ENCODE measurements around the gene TRAF4. TPM values are rescaled to one million over a fixed set of nuclear protein-coding genes. Genes with fewer than 3 reads are reported as not detected.

Gene TRAF4
- total RNA-seq, 2 experiments from 2014 or later, result 66.0 to 78.4 TPM

DNA sequence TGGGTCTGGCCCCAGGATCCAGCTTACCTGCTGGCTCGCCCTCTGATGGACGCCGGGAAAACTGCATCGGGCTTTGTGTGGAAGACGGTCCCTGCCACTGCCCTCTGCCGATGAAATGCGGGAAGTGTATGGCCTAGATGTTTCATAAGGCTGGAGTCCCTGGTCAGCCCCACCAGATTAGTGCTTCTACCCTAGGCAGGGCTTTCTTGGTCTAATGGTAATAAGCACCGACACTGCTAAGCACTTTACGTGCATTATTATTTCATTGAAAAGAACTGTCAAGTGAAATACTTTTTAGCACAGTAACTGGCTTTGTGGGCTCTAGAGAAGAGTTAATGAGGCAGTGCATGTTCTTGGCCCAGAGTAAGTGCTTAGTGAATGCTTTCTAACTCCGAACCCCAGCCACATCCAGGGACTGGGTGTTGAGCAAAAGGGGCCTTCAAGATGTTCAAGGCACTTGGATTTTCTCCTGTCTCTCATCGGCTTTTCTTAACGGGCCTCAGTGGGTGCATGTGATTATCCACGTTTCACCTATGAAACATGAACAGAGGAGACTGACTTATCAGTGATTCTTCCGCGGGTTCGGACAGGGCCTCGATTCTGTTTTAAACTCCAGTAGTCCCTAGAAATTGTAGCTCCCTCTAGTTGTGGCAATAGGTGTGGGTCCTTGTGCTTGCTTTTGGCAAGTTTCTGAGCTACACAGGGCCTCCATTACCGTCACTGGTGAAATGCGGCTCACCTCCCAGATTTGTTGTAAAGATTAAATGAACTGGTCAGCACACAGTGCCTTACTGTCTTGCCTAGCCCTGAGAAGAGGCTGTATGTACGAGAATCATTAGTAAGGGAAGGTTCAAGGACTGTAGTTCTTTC, 6.6 kb downstream of the TRAF4 start:
- peak; percentile 95 for DNase-seq
- POLR2A ChIA-PET, result interaction anchor here (13.0 kb wide), 1 partner anchor 24 kb away, joined by 212 read pairs; the partner anchor contains the start of genes NEK8 and TLCD1
- ATAC-seq, result peak; percentile 83
- no peaks in the 10 kb centered on the region for H3K27me3 Mint-ChIP-seq (ENCODE audit: low read depth)
- no peaks in the 10 kb centered on the region for H3K9me3 Mint-ChIP-seq (ENCODE audit: insufficient read depth)
- H3K4me3 Mint-ChIP-seq, result no peak overlapping the region
- peaks cover 30% of the 10 kb centered on the region for H3K36me3 Mint-ChIP-seq (ENCODE audit: low read depth)
- CTCF ChIA-PET, result interaction anchor here (0.6 to 17.5 kb wide), 42 partner anchors 9 to 203 kb away, joined by 3 to 736 read pairs (median 4); partner anchors contain the start of genes BLTP2, FAM222B, NEK8 and PROCA1
- peak overlapping the region; percentile 16 for H3K27ac Mint-ChIP-seq
- peaks cover 34% of the 10 kb centered on the region for H3K4me1 Mint-ChIP-seq (ENCODE audit: low read depth)

DNA sequence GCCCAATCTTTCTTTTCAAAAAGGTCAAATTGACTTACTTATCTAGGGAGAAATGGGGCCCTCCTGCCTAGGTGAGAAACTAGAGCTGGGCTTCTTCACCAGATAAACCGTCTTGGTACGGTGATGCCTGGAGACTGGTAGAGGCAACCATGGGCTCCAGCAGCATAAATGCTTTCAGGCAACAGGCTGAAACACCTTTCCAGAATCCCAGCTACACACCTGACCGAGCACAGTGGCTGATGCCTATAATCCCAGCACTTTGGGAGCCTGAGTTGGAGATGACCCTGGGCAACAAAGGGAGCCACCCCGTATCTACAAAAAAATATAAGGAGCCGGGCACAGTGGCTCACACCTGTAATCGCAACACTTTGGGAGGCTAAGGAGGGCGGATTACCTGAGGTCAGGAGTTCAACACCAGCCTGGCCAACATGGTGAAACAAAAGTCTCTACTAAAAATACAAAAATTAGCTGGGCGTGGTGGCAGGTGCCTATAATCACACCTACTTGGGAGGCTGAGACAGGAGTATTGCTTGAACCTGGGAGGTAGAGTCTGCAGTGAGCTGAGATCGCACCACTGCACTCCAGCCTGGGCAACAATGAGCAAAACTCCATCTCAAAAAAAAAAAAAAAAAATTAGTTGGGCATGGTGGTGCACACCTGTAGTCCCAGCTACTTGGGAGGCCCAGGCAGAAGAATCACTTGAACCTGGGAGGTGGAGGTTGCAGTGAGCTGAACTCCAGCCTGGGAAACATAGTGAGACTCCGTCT, 8.0 kb downstream of the TRAF4 start:
- Mint-ChIP-seq H3K27me3 (ENCODE audit: low read depth) (no peaks in the 10 kb centered on the region), H3K9me3 (ENCODE audit: insufficient read depth) (no peaks in the 10 kb centered on the region), H3K27ac (no peak overlapping the region), H3K4me3 (no peak overlapping the region), H3K36me3 (ENCODE audit: low read depth) (peaks cover 28% of the 10 kb centered on the region), H3K4me1 (ENCODE audit: low read depth) (peaks cover 28% of the 10 kb centered on the region)
- DNase-seq, result no peak
- ATAC-seq, result no peak
- ChIA-PET POLR2A (interaction anchor here (0.6 to 13.0 kb wide), 3 partner anchors 9 to 31 kb away, joined by 3 to 212 read pairs (median 3); partner anchors contain the start of genes NEK8 and TLCD1), CTCF (interaction anchor here (0.6 to 17.5 kb wide), 9 partner anchors 11 to 175 kb away, joined by 3 to 736 read pairs (median 6); partner anchors contain the start of genes FAM222B, NEK8 and TLCD1)

DNA sequence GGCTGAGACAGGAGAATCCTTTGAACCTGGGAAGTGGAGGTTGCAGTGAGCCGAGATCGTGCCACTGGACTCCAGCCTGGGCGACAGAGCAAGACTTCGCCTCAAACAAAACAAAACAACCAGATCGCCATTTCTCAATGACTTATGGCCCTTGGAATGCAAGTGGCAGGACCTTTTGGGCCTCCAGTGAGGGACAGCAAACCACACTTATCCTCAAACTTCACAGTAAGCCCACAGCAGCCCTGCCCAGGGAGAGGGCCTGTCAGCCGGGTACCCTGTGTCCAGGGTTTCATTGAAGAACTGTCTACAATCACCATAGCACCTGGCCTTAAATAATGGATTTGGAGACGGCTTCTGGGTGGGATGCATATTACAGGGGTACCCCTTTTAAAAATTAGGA, 11.7 kb downstream of the TRAF4 start:
- ATAC-seq (no peak), DNase-seq (no peak)
- no peak overlapping the region for H3K4me3 Mint-ChIP-seq
- H3K27ac Mint-ChIP-seq, result no peak overlapping the region
- peaks cover 10% of the 10 kb centered on the region for H3K4me1 Mint-ChIP-seq (ENCODE audit: low read depth)
- H3K36me3 Mint-ChIP-seq (ENCODE audit: low read depth), result peaks cover 33% of the 10 kb centered on the region
- H3K27me3 Mint-ChIP-seq (ENCODE audit: low read depth), result no peaks in the 10 kb centered on the region
- POLR2A ChIA-PET, result no interaction called here
- no peaks in the 10 kb centered on the region for H3K9me3 Mint-ChIP-seq (ENCODE audit: insufficient read depth)
- CTCF ChIA-PET, result interaction anchor here (17.5 kb wide), 1 partner anchor 28 kb away, joined by 736 read pairs; the partner anchor contains the start of genes NEK8 and TLCD1

DNA sequence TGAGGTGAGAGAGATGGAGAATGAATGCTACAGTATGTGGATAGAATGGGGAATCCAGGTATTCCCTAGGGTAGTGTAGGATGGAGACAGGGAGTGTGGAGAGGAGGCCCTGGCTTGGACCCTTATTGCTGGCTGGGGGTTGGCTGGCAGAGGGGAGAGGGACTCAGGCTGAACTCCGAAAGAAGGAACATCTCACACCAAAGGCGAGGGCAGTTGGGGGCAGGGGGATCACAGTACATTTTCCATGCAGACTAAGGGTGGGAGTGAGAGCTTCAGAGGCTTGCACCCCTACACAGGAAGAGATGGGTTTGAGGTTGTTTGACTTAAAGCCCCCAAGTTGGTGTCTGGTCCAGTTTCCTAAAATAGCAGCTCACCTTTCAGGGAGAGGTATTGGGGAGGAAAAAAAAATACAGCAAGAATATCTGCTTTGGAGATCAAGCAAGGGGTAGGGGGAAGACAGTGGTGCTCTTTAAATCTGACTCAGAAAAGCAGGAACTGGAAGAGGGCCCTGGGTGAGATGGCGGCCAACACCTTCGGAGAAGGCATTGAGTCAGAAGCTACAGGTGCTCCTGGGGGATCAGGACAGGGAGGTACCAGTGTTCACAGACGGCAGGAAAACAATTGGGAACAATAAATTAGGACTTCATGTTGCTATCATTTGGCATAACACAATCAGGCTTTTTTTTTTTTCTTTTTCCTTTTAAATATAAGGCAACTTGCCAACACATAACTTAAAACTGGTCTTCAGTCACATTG, 12.4 kb downstream of the TRAF4 start:
- CTCF ChIA-PET, result interaction anchor here (0.6 to 2.6 kb wide), 3 partner anchors 9 to 285 kb away, joined by 3 to 17 read pairs (median 3); partner anchors contain the start of gene TLCD1
- DNase-seq (no peak), ATAC-seq (no peak)
- Mint-ChIP-seq H3K4me3 (no peak overlapping the region), H3K27ac (no peak overlapping the region), H3K36me3 (ENCODE audit: low read depth) (peaks cover 31% of the 10 kb centered on the region), H3K4me1 (ENCODE audit: low read depth) (peaks cover 7% of the 10 kb centered on the region), H3K9me3 (ENCODE audit: insufficient read depth) (no peaks in the 10 kb centered on the region), H3K27me3 (ENCODE audit: low read depth) (no peaks in the 10 kb centered on the region)
- POLR2A ChIA-PET, result interaction anchor here (0.7 kb wide), 1 partner anchor 23 kb away, joined by 3 read pairs; no protein-coding TSS in a partner anchor

DNA sequence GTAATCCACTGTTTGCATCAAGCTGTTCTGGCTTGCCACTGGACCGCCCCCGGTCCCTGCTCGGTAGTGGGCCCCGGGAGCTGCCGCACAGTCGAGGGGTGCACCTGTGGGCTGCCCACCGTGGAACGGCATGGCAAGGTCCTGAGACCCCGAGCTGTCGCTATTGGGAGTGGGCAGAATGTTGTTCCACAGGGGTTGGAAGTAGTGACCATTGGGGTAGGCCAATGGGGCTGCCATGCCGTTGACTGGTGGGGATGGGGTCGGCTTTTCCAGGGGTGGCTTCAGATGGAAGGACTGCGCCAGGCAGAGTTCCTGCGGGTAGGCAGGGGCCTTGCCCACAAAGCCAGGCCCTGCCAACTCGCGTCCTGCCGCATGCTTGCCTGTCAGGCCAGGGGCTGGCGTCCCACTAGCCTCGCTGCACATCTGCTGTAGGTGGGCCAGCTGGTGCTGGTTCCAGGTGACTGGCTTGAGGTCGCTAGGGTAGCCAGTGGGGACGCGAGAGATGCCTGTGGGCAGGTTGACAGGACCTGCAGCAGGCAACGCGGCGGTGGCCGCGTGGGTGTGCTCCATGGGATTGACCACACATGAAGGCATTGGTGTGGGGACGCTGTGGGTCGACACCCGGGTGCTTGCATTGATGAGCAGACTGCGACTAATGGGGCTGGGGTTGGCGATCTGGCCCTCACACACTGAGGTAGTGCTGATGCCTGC, 14.8 kb downstream of the TRAF4 start:
- ATAC-seq (no peak), DNase-seq (no peak)
- Mint-ChIP-seq H3K36me3 (ENCODE audit: low read depth) (peaks cover 36% of the 10 kb centered on the region), H3K4me1 (ENCODE audit: low read depth) (peaks cover 19% of the 10 kb centered on the region), H3K27ac (no peak overlapping the region), H3K27me3 (ENCODE audit: low read depth) (no peaks in the 10 kb centered on the region), H3K9me3 (ENCODE audit: insufficient read depth) (no peaks in the 10 kb centered on the region), H3K4me3 (no peak overlapping the region)
- CTCF ChIA-PET, result interaction anchor here (0.6 to 2.6 kb wide), 2 partner anchors 32 to 1493 kb away, joined by 3 to 17 read pairs; partner anchors contain the start of gene TLCD1
- POLR2A ChIA-PET, result no interaction called here

DNA sequence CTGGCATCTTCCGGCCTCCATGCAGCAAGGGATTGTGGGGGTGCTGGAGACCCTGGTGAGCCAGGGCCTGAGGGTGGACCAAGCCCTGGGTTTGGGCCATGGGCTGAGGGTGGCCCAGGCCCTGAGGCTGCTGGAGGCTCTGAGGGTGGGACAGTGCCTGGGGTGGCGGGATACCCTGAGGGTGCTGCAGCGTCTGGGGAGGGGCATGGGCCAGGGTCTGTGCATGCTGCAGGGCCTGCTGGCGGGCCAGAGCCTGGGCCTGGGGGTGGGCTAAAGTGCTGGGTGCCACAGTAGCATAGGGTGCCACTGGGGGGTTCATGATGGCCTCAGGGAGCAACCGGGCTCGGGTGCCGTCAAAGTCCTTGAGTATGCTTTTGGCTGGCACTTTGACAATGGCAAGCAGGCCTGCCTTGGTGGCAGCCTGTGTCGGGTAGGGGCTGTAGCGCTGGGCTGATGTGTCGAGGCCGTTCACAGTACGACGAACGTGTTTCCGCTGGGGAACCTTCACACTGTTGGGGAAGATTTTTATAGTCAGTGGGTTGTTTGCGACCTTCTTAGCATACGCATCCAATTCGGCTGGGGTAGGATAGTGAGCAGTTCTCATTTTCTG, 15.6 kb downstream of the TRAF4 start:
- ATAC-seq, result no peak
- no peaks in the 10 kb centered on the region for H3K9me3 Mint-ChIP-seq (ENCODE audit: insufficient read depth)
- no peaks in the 10 kb centered on the region for H3K27me3 Mint-ChIP-seq (ENCODE audit: low read depth)
- CTCF ChIA-PET, result interaction anchor here (6.2 to 7.6 kb wide), 2 partner anchors 10 to 32 kb away, joined by 132 to 133 read pairs; partner anchors contain the start of gene TLCD1
- POLR2A ChIA-PET, result no interaction called here
- H3K36me3 Mint-ChIP-seq (ENCODE audit: low read depth), result peaks cover 37% of the 10 kb centered on the region
- no peak for DNase-seq
- H3K4me3 Mint-ChIP-seq, result no peak overlapping the region
- peaks cover 23% of the 10 kb centered on the region for H3K4me1 Mint-ChIP-seq (ENCODE audit: low read depth)
- H3K27ac Mint-ChIP-seq, result no peak overlapping the region

DNA sequence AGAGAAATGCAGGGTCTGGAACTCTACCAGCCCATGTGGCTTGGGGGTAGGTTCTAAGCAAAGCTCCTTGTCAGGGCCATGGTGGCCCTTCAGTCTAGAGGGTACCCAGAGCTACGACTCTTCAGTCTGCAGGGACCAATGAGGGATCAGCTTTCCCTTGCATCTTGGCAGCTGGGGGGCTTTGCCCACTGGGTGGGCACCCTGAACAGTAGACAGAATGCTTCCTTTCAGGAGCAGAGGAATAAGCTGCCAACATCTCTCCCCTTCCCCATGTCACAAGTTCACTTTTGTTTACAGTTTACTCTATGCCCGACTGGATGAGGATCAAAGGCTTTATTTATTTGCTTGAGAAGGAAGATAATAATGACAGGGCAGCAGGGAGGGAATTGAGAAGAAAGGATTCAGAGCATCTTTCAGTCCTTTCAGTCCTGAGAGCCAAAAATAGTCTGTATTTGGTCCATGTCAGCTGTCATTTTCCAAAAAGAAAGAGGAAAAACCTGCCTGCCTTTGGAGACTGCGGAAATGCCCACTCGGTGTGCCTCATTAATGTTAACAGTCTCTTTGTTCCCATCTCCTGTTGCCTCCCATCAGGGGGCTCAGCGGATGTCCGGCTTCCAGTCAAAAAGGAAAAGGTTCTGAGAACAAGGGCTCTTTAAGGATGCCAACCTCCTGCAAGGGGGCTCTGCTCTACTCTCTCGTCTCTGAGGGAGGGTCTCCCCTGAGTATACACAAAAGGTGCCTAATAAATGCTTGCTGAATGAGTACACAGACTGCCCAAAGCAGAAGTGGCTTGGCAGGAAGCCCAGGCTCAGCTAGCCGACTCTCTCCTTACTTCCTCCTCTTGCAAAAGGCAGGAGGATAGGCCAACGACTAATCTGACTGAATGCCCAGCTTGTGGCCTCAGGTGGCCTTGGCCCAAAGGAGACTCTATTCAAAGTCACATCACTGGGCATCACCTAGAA, 17.1 kb downstream of the TRAF4 start:
- ChIA-PET POLR2A (interaction anchor here (2.2 kb wide), 1 partner anchor 34 kb away, joined by 7 read pairs; no protein-coding TSS in a partner anchor), CTCF (interaction anchor here (0.7 to 7.6 kb wide), 5 partner anchors 11 to 192 kb away, joined by 5 to 133 read pairs (median 54); partner anchors contain the start of genes PHF12 and TLCD1)

DNA sequence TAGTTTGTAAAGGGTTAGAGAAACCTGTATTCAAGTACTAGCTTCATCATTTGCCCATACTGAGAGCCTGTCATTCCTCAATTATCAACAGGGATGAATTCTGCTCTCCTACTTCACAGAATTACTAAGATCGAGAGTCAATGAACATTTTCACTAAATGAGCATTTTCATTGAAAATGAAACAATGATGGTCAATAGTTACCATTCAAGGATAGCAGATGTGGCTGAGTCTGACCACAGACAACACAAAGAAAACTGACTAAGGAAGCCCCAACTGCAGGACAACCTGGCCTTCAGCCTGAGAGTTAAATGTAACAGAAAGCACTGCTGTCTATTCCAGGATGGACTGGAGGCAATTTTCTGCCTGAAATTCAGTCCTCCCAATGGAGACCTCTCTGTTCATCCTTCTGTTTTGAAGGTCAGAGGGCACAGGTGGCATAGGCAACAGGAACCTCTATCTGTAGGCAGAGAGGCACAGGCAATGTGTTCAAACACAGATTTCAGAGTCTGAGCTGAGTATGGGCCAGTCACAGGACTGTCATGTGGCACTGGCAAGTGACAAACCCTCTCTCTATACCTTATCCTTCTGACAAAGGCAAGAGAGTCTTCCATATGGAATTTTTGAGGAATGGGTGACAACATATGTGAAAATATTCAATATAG, 19.5 kb downstream of the TRAF4 start:
- ATAC-seq (peak; percentile 51), DNase-seq (no peak)
- peaks cover 33% of the 10 kb centered on the region for H3K36me3 Mint-ChIP-seq (ENCODE audit: low read depth)
- H3K27ac Mint-ChIP-seq, result no peak overlapping the region
- H3K9me3 Mint-ChIP-seq (ENCODE audit: insufficient read depth), result no peaks in the 10 kb centered on the region
- no peaks in the 10 kb centered on the region for H3K27me3 Mint-ChIP-seq (ENCODE audit: low read depth)
- no peak overlapping the region for H3K4me3 Mint-ChIP-seq
- ChIA-PET POLR2A (interaction anchor here (0.6 to 1.7 kb wide), 5 partner anchors 35 to 134 kb away, joined by 3 to 6 read pairs (median 4); partner anchors contain the start of genes FLOT2, NEK8 and TLCD1), CTCF (interaction anchor here (0.6 to 7.6 kb wide), 75 partner anchors 11 to 368 kb away, joined by 3 to 133 read pairs (median 6); partner anchors contain the start of genes DHRS13, FAM222B, FLOT2 and NEK8)
- peaks cover 16% of the 10 kb centered on the region for H3K4me1 Mint-ChIP-seq (ENCODE audit: low read depth)

More for the DNA sequence above, 17.1 kb downstream of the TRAF4 start:
- ATAC-seq (no peak), DNase-seq (no peak)
- Mint-ChIP-seq H3K27ac (no peak overlapping the region), H3K4me3 (no peak overlapping the region), H3K9me3 (ENCODE audit: insufficient read depth) (no peaks in the 10 kb centered on the region), H3K4me1 (ENCODE audit: low read depth) (peaks cover 23% of the 10 kb centered on the region), H3K36me3 (ENCODE audit: low read depth) (peaks cover 37% of the 10 kb centered on the region), H3K27me3 (ENCODE audit: low read depth) (no peaks in the 10 kb centered on the region)

DNA sequence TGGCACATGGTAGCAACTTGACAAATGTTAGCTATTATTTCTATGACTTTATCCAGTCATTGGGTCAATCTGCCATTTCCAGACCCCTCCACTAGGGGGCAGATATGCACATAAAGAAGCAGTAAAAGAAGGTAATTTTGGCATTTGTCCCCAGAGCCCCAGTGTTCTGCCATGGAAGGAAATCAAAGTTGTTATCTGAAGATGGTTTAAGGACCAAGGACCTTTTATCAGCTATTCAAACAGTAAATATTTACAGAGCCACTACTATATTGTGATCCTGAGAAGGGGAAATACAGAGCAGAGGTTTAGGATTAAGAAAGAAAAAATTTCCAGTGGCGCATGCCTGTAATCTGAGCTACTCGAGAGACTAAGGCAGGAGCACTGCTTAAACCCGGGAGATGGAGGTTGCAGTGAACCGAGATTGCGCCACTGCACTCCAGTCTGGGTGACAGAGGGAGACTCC, 20.0 kb downstream of the TRAF4 start:
- Mint-ChIP-seq H3K27ac (no peak overlapping the region), H3K4me1 (ENCODE audit: low read depth) (peaks cover 16% of the 10 kb centered on the region)
- POLR2A ChIA-PET, result interaction anchor here (0.6 to 1.7 kb wide), 5 partner anchors 35 to 134 kb away, joined by 3 to 6 read pairs (median 4); partner anchors contain the start of genes FLOT2, NEK8 and TLCD1

More for the DNA sequence above, 20.0 kb downstream of the TRAF4 start:
- Mint-ChIP-seq H3K36me3 (ENCODE audit: low read depth) (peaks cover 28% of the 10 kb centered on the region), H3K27me3 (ENCODE audit: low read depth) (no peaks in the 10 kb centered on the region), H3K4me3 (no peak overlapping the region), H3K9me3 (ENCODE audit: insufficient read depth) (no peaks in the 10 kb centered on the region)
- ATAC-seq (peak; percentile 78), DNase-seq (peak; percentile 87)
- CTCF ChIA-PET, result interaction anchor here (0.6 to 7.6 kb wide), 74 partner anchors 10 to 368 kb away, joined by 3 to 133 read pairs (median 6); partner anchors contain the start of genes DHRS13, FAM222B, FLOT2 and NEK8
